Neural progenitor cell (in vitro differentiated cells): Measurements from ENCODE around the gene LRRC25. TPM values are rescaled to one million over a fixed set of nuclear protein-coding genes. Genes with fewer than 3 reads are reported as not detected.

Experiments used
- DNase-seq: peaks from one replicate; pipeline ENCODE4 v3.0.0-alpha.2; 2016; ENCODE audit warnings: low spot score
- H2AFZ ChIP-seq: fragments of 200-600 bp; sonication (generic); replicated peaks from 2 replicates; pipeline ENCODE4 v1.6.1; 2016; ENCODE audit warnings: antibody characterized with exemption
- H3F3A ChIP-seq: fragments of 200-600 bp; sonication (generic); 2 replicates; pipeline ENCODE4 v1.6.1; 2016; ENCODE audit warnings: antibody characterized with exemption, low read depth
- H3K27ac ChIP-seq: fragments of 200-600 bp; sonication (generic); 2 replicates; pipeline ENCODE4 v1.5.1; 2016; ENCODE audit warnings: mild to moderate bottlenecking
- H3K27me3 ChIP-seq: fragments of 200-600 bp; sonication (generic); 2 replicates; pipeline ENCODE4 v1.6.1; 2016; ENCODE audit warnings: mild to moderate bottlenecking, moderate library complexity
- H3K36me3 ChIP-seq: fragments of 200-600 bp; sonication (generic); 2 replicates; pipeline ENCODE4 v1.5.1; 2016
- H3K4me1 ChIP-seq: fragments of 200-600 bp; sonication (generic); 2 replicates; pipeline ENCODE4 v1.6.1; 2016; ENCODE audit warnings: mixed run types
- H3K4me2 ChIP-seq: fragments of 200-600 bp; sonication (generic); 2 replicates; pipeline ENCODE4 v1.6.1; 2016
- H3K4me3 ChIP-seq: fragments of 200-600 bp; sonication (generic); 2 replicates; pipeline ENCODE4 v1.5.1; 2016
- H3K79me2 ChIP-seq: fragments of 200-600 bp; sonication (generic); 2 replicates; pipeline ENCODE4 v1.6.1; 2016; ENCODE audit warnings: low read depth
- H3K9ac ChIP-seq: fragments of 200-600 bp; sonication (generic); 2 replicates; pipeline ENCODE4 v1.6.1; 2016
- H3K9me3 ChIP-seq: fragments of 200-600 bp; sonication (generic); 2 replicates; pipeline ENCODE4 v1.5.1; 2016; ENCODE audit warnings: low read depth
- H4K20me1 ChIP-seq: fragments of 200-600 bp; sonication (generic); 2 replicates; pipeline ENCODE4 v1.6.1; 2016; ENCODE audit warnings: low read depth
- H3K27ac Mint-ChIP-seq: 3 replicates; pipeline ENCODE4 v1.8.0; 2021; ENCODE audit warnings: mixed read lengths
- H3K27me3 Mint-ChIP-seq: 2 replicates; pipeline ENCODE4 v1.8.0; 2022; ENCODE audit warnings: low read depth, mild to moderate bottlenecking, inconsistent platforms, moderate library complexity, mixed read lengths; ENCODE audit not compliant: insufficient read depth
- H3K36me3 Mint-ChIP-seq: 3 replicates; pipeline ENCODE4 v1.8.0; 2021; ENCODE audit warnings: mixed read lengths
- H3K4me1 Mint-ChIP-seq: 3 replicates; pipeline ENCODE4 v1.8.0; 2021; ENCODE audit warnings: mixed read lengths
- H3K4me3 Mint-ChIP-seq: 3 replicates; pipeline ENCODE4 v1.8.0; 2021; ENCODE audit warnings: mild to moderate bottlenecking, moderate library complexity, mixed read lengths
- H3K9me3 Mint-ChIP-seq: 3 replicates; pipeline ENCODE4 v1.8.0; 2020; ENCODE audit warnings: mixed read lengths
- CTCF ChIP-seq: fragments of 200-600 bp; sonication (generic); IDR thresholded peaks from 2 replicates; pipeline ENCODE4 v1.5.1; 2017; ENCODE audit warnings: antibody characterized with exemption, mild to moderate bottlenecking
- EZH2 ChIP-seq: fragments of 200-600 bp; sonication (generic); IDR thresholded peaks from 2 replicates; pipeline ENCODE4 v1.6.1; 2017; ENCODE audit warnings: antibody characterized with exemption, mild to moderate bottlenecking, moderate library complexity
- EZH2phosphoT487 ChIP-seq: fragments of 200-600 bp; sonication (generic); IDR thresholded peaks from 2 replicates; pipeline ENCODE4 v1.6.1; 2017; ENCODE audit warnings: antibody characterized with exemption
- total RNA-seq: library from RNA; depleted of rRNA; stranded (reverse); fragments of >200 nt; gene quantifications from 2 replicates; pipeline ENCODE4 v1.2.3, GENCODE V29; 2015; ENCODE audit warnings: low replicate concordance

The LRRC25 gene
- total RNA-seq, 1 donor from 2014 or later, result not detected

GRCh38 chr19:18388960-18389725, 8.3 kb downstream of the LRRC25 start:
- no peak overlapping the region for H2AFZ ChIP-seq
- H3K36me3 ChIP-seq, result no peaks in the 10 kb centered on the region
- H3K79me2 ChIP-seq, result no peaks in the 10 kb centered on the region
- no peaks in the 10 kb centered on the region for H3K4me1 ChIP-seq
- peaks cover 11% of the 10 kb centered on the region for H3F3A ChIP-seq
- H3K4me3 ChIP-seq, result no peak overlapping the region
- Mint-ChIP-seq H3K4me3 (peak overlapping the region; percentile 60), H3K9me3 (no peaks in the 10 kb centered on the region), H3K4me1 (peaks cover 3% of the 10 kb centered on the region), H3K27me3 (peaks cover 30% of the 10 kb centered on the region), H3K36me3 (no peaks in the 10 kb centered on the region), H3K27ac (no peak overlapping the region)
- H3K9ac ChIP-seq, result no peak overlapping the region
- H3K27ac ChIP-seq, result no peak overlapping the region
- H4K20me1 ChIP-seq, result no peaks in the 10 kb centered on the region
- peaks cover 41% of the 10 kb centered on the region for H3K27me3 ChIP-seq
- no peaks in the 10 kb centered on the region for H3K9me3 ChIP-seq
- H3K4me2 ChIP-seq, result no peak overlapping the region
- TF ChIP-seq EZH2 (no peak), EZH2phosphoT487 (no peak), CTCF (no peak)
- no peak for DNase-seq

- Mint-ChIP-seq H3K4me3 (no peak overlapping the region), H3K36me3 (no peaks in the 10 kb centered on the region), H3K27me3 (peaks cover 32% of the 10 kb centered on the region), H3K27ac (no peak overlapping the region), H3K9me3 (no peaks in the 10 kb centered on the region), H3K4me1 (peaks cover 3% of the 10 kb centered on the region)
- peak overlapping the region; percentile 65 for H3K4me2 ChIP-seq
- peak; percentile 84 for DNase-seq
- H3K9me3 ChIP-seq, result no peaks in the 10 kb centered on the region
- no peaks in the 10 kb centered on the region for H3K36me3 ChIP-seq
- no peaks in the 10 kb centered on the region for H3K4me1 ChIP-seq
- peaks cover 11% of the 10 kb centered on the region for H3F3A ChIP-seq
- H3K4me3 ChIP-seq, result peak overlapping the region; percentile 36
- H3K27ac ChIP-seq, result no peak overlapping the region
- H3K9ac ChIP-seq, result no peak overlapping the region
- no peaks in the 10 kb centered on the region for H4K20me1 ChIP-seq
- TF ChIP-seq EZH2phosphoT487, result peak; percentile 44
- peak; percentile 37 for TF ChIP-seq EZH2
- TF ChIP-seq CTCF, result peak; percentile 98
- no peaks in the 10 kb centered on the region for H3K79me2 ChIP-seq
- no peak overlapping the region for H2AFZ ChIP-seq
- peaks cover 41% of the 10 kb centered on the region for H3K27me3 ChIP-seq
Observed at GRCh38 chr19:18388100-18388959, 9.1 kb downstream of the LRRC25 start.

GRCh38 chr19:18386543-18387271, 10.7 kb downstream of the LRRC25 start:
- Mint-ChIP-seq H3K27ac (no peak overlapping the region), H3K4me1 (peaks cover 8% of the 10 kb centered on the region), H3K9me3 (no peaks in the 10 kb centered on the region), H3K27me3 (peaks cover 30% of the 10 kb centered on the region), H3K4me3 (no peak overlapping the region), H3K36me3 (no peaks in the 10 kb centered on the region)
- peaks cover 11% of the 10 kb centered on the region for H3F3A ChIP-seq
- H4K20me1 ChIP-seq, result no peaks in the 10 kb centered on the region
- peaks cover 41% of the 10 kb centered on the region for H3K27me3 ChIP-seq
- DNase-seq, result no peak
- H3K9me3 ChIP-seq, result no peaks in the 10 kb centered on the region
- H3K4me2 ChIP-seq, result no peak overlapping the region
- no peaks in the 10 kb centered on the region for H3K4me1 ChIP-seq
- no peaks in the 10 kb centered on the region for H3K36me3 ChIP-seq
- H3K4me3 ChIP-seq, result no peak overlapping the region
- no peak overlapping the region for H2AFZ ChIP-seq
- no peaks in the 10 kb centered on the region for H3K79me2 ChIP-seq
- TF ChIP-seq CTCF, result no peak
- H3K27ac ChIP-seq, result no peak overlapping the region
- no peak overlapping the region for H3K9ac ChIP-seq
